Prostate gland (tissue), 2 donors: ENCODE results near the gene PRKG1.

Source experiments
- CTCF ChIP-seq, 4 experiments: fragments of 200-600 bp in 2 of 4; fragments of 450-650 bp in 2 of 4; sonication (generic) in 2 of 4; IDR thresholded peaks; 1 replicate in 3 of 4; 2 replicates in 1 of 4; pipeline ENCODE4 v1.5.1; 2016 to 2019; ENCODE audit warnings: antibody characterized with exemption in 4 of 4, mild to moderate bottlenecking in 2 of 4, moderate library complexity in 2 of 4
- POLR2A ChIP-seq: fragments of 450-650 bp; IDR thresholded peaks from one replicate; pipeline ENCODE4 v1.6.1; 2016; ENCODE audit warnings: antibody characterized with exemption, mild to moderate bottlenecking
- POLR2AphosphoS5 ChIP-seq: sonication (generic); formaldehyde crosslinking; IDR thresholded peaks from one replicate; pipeline ENCODE4 v1.6.1; 2017; ENCODE audit warnings: antibody characterized with exemption

DNA sequence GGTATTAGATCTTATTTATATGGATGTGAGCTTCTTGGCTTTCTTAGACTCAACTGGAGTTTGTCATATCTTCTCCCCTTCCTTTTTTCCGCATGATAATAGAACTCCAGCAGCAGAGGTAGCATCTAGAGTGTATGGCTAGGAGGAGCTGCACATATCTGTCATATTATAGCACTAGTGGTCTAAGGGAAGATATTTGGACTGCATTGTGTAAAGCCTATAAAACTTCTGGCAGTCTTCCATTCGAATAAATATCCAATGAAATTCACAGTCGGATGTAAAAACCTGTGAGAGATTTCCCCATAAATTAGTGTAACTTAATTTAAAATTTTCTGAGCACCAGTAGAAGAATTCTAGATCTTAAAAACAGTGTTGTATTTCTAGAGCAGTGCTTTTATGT, 123.9 kb downstream of the PRKG1 start:
- TF ChIP-seq CTCF (IDR thresholded peaks at IDR 0.05), result no peak
- TF ChIP-seq POLR2A, result no peak
- TF ChIP-seq POLR2AphosphoS5, result no peak
